ENCODE data around the gene IWS1. TPM values are rescaled to one million over a fixed set of nuclear protein-coding genes. Genes with fewer than 3 reads are reported as not detected.
"Not testable (repeated sequence)": the region's sequence is repeated elsewhere in the genome, so short reads cannot be mapped to it uniquely, and the experiment has no call there.

IWS1 gene
- total and polyA plus RNA-seq, 2 experiments from 2014 or later = 45.9 to 47.8 TPM

DNA sequence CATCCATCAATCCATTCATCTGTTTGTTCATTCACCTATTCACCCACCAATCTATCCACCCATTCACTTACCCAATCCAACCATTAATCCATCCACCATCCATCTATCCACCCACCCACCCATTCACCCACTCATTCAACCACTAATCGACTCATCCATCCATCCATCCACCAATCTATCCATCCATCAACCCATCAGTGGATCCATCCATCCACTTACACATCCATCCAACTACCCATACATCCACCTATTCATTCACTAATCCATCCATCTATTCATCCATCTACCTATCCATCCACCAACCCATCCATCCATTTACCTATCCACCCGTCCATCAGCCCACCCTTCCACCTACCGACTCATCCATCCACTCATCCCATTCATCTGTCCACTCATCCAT lies 20.5 kb upstream of the IWS1 start:
- H3K9me3 ChIP-seq (ENCODE audit: low read depth) = no peaks in the 10 kb centered on the region
- 84% methylated on average over 3 of the region's 3 CpGs for WGBS (ENCODE audit: low lambda C conversion rate, missing lambda C conversion rate)
- no peaks in the 10 kb centered on the region for H3K9me2 ChIP-seq (replicated peaks; ENCODE audit: insufficient read depth)
- no peak for DNase-seq (ENCODE audit: low spot score)
- no peak overlapping the region for H3K27ac ChIP-seq
- H3K79me2 ChIP-seq = no peaks in the 10 kb centered on the region
- H4K20me1 ChIP-seq (ENCODE audit: insufficient read depth, poor library complexity, severe bottlenecking) = no peaks in the 10 kb centered on the region
- no peak overlapping the region for H2AFZ ChIP-seq
- no peak overlapping the region for H3K4me3 ChIP-seq
- no peaks in the 10 kb centered on the region for H3K36me3 ChIP-seq (replicated peaks; ENCODE audit: insufficient read depth, low read depth)
- no peak for TF ChIP-seq EZH2phosphoT487 (IDR thresholded peaks at IDR 0.05; ENCODE audit: low read depth, severe bottlenecking, unreplicated experiment)
- TF ChIP-seq, protein P1, sequence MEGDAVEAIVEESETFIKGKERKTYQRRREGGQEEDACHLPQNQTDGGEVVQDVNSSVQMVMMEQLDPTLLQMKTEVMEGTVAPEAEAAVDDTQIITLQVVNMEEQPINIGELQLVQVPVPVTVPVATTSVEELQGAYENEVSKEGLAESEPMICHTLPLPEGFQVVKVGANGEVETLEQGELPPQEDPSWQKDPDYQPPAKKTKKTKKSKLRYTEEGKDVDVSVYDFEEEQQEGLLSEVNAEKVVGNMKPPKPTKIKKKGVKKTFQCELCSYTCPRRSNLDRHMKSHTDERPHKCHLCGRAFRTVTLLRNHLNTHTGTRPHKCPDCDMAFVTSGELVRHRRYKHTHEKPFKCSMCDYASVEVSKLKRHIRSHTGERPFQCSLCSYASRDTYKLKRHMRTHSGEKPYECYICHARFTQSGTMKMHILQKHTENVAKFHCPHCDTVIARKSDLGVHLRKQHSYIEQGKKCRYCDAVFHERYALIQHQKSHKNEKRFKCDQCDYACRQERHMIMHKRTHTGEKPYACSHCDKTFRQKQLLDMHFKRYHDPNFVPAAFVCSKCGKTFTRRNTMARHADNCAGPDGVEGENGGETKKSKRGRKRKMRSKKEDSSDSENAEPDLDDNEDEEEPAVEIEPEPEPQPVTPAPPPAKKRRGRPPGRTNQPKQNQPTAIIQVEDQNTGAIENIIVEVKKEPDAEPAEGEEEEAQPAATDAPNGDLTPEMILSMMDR (IDR thresholded peaks at IDR 0.05; ENCODE audit: poor library complexity) = no peak
- no peaks in the 10 kb centered on the region for H3K27me3 ChIP-seq
- peaks cover 9% of the 10 kb centered on the region for H3K4me1 ChIP-seq (ENCODE audit: insufficient read depth)
- H3K4me2 ChIP-seq = no peak overlapping the region

DNA sequence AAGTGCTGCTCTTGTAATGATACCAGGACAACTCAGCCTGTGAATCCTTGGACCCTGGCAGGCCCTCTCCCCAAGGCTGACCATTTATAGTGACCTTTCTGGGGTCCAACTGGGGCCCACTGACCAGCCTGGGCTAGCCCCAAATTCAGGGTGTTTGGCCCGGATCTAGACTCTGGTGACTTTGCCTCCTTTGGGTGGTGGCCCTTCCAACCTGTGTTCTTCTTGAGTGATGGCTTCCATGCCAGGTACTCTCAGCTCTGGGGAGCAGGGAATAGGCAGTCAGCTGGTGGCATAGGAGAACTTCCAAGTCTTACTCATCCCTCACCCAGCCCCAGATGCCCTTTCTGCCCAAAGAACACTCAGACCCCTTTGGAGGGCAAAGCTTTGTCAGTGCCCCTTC lies 19.5 kb upstream of the IWS1 start:
- H3K9me3 ChIP-seq (ENCODE audit: low read depth) = no peaks in the 10 kb centered on the region
- H2AFZ ChIP-seq = no peak overlapping the region
- H4K20me1 ChIP-seq (ENCODE audit: insufficient read depth, poor library complexity, severe bottlenecking) = no peaks in the 10 kb centered on the region
- 94% methylated on average over 1 of the region's 1 CpG for WGBS (ENCODE audit: low lambda C conversion rate, missing lambda C conversion rate)
- peaks cover 11% of the 10 kb centered on the region for H3K4me1 ChIP-seq (ENCODE audit: insufficient read depth)
- no peak overlapping the region for H3K4me3 ChIP-seq
- no peaks in the 10 kb centered on the region for H3K27me3 ChIP-seq
- H3K79me2 ChIP-seq = no peaks in the 10 kb centered on the region
- H3K36me3 ChIP-seq (replicated peaks; ENCODE audit: insufficient read depth, low read depth) = no peaks in the 10 kb centered on the region
- H3K9me2 ChIP-seq (replicated peaks; ENCODE audit: insufficient read depth) = no peaks in the 10 kb centered on the region
- DNase-seq (ENCODE audit: low spot score) = no peak
- H3K27ac ChIP-seq = no peak overlapping the region
- TF ChIP-seq EZH2phosphoT487 (IDR thresholded peaks at IDR 0.05; ENCODE audit: low read depth, severe bottlenecking, unreplicated experiment) = no peak
- TF ChIP-seq, protein P1 (IDR thresholded peaks at IDR 0.05; ENCODE audit: poor library complexity) = no peak
- TF ChIP-seq EZH2 (IDR thresholded peaks at IDR 0.05; ENCODE audit: borderline replicate concordance) = no peak
- no peak overlapping the region for H3K4me2 ChIP-seq

DNA sequence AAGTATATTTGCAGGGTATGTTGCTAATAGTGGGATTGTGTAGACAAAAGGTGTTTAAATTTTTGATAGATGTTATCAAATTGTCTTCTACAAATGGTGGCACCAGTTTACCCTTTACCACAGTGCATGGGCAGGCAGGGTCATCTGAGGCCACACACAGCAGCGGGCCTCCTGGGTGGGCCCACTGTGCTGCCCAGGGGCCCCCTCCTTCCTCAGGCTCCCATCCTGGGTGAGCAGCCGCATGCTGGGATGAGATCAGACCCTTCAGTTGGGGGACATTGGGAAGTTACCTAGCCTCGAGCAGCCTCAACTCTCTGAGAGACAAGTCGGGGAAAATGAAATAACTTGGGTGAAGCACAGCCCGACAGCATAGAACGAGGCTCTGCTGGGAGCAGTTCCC lies 18.9 kb upstream of the IWS1 start:
- Histone ChIP-seq H2AFZ (no peak overlapping the region), H4K20me1 (ENCODE audit: insufficient read depth, poor library complexity, severe bottlenecking) (no peaks in the 10 kb centered on the region), H3K9me3 (ENCODE audit: low read depth) (no peaks in the 10 kb centered on the region), H3K36me3 (replicated peaks; ENCODE audit: insufficient read depth, low read depth) (no peaks in the 10 kb centered on the region), H3K4me2 (no peak overlapping the region), H3K79me2 (no peaks in the 10 kb centered on the region), H3K4me3 (no peak overlapping the region), H3K27me3 (no peaks in the 10 kb centered on the region), H3K27ac (no peak overlapping the region), H3K4me1 (ENCODE audit: insufficient read depth) (peaks cover 11% of the 10 kb centered on the region), H3K9me2 (replicated peaks; ENCODE audit: insufficient read depth) (no peaks in the 10 kb centered on the region)
- WGBS (ENCODE audit: low lambda C conversion rate, missing lambda C conversion rate) = 65% methylated on average over 6 of the region's 6 CpGs
- TF ChIP-seq, protein P1 (IDR thresholded peaks at IDR 0.05; ENCODE audit: poor library complexity) = no peak
- no peak for TF ChIP-seq EZH2phosphoT487 (IDR thresholded peaks at IDR 0.05; ENCODE audit: low read depth, severe bottlenecking, unreplicated experiment)
- TF ChIP-seq EZH2 (IDR thresholded peaks at IDR 0.05; ENCODE audit: borderline replicate concordance) = no peak
- DNase-seq (ENCODE audit: low spot score) = no peak

DNA sequence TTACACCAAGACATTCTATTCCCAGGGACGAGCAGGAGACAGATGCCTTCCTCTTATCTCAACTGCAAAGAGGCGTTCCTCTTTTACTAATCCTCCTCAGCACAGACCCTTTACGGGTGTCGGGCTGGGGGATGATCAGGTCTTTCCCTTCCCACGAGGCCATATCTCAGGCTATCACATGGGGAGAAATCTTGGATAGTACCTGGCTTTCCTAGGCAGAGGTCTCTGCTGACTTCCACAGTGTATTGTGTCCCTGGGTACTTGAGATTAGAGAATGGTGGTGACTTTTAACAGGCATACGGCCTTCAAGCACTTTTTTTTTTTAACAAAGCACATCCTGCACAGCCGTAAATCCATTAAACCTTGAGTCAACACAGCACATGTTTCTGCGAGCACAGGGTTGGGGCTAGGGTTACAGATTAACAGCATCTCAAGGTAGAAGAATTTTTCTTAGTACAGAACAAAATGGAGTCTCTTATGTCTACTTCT lies 16.8 kb upstream of the IWS1 start:
- Histone ChIP-seq H3K4me1 (ENCODE audit: insufficient read depth) (peaks cover 11% of the 10 kb centered on the region), H3K27ac (peak overlapping the region; percentile 91), H3K4me2 (peak overlapping the region; percentile 63)
- WGBS (ENCODE audit: low lambda C conversion rate, missing lambda C conversion rate) = 13% methylated on average over 8 of the region's 8 CpGs
- not testable (repeated sequence) for H4K20me1 ChIP-seq (ENCODE audit: insufficient read depth, poor library complexity, severe bottlenecking); H3K4me3 ChIP-seq; H3K27me3 ChIP-seq; H3K36me3 ChIP-seq (replicated peaks; ENCODE audit: insufficient read depth, low read depth); H3K9me2 ChIP-seq (replicated peaks; ENCODE audit: insufficient read depth); H3K79me2 ChIP-seq; H3K9me3 ChIP-seq (ENCODE audit: low read depth); H2AFZ ChIP-seq
- peak; percentile 43 for DNase-seq (ENCODE audit: low spot score)
